Right ventricle myocardium superior (tissue), 1 donor: ENCODE measurements around the gene PALD1. TPM values are rescaled to one million over a fixed set of nuclear protein-coding genes. Genes with fewer than 3 reads are reported as not detected.

ENCODE experiments used
- ATAC-seq: fragments of 200-7000 bp; cut with Tn5 transposase; one replicate; pipeline ENCODE4 v1.9.1; 2020; ENCODE audit warnings: mild to moderate bottlenecking; ENCODE audit not compliant: poor library complexity
- DNase-seq: peaks from one replicate; pipeline ENCODE4 v3.0.0-alpha.2; 2020
- intact Hi-C: fragments of 100-400 bp; cut with DNase I; formaldehyde crosslinking; loops from one replicate; pipeline ENCODE4 v1.11.2; 2022
- total RNA-seq: library from RNA; stranded (reverse); fragmentation: NEBNext Ultra II Directional; extraction: Animal tissue kit (Norgen Biotek cat#: 25700); gene quantifications from one replicate; pipeline ENCODE4 v1.2.1, GENCODE V29; 2021
- donor health status: DM: no; HTN: yes; CAD: no; lungs with severe emphysema.

The PALD1 gene
- total RNA-seq, 1 donor from 2014 or later, result 4.6 TPM

GRCh38 chr10:70455213-70455630 is 23.3 kb upstream of the PALD1 start:
- no peak for DNase-seq
- ATAC-seq, result no peak
- intact Hi-C loops, result no loop called here

GRCh38 chr10:70456164-70456563 is 22.4 kb upstream of the PALD1 start:
- no peak for ATAC-seq
- no peak for DNase-seq
- intact Hi-C loops, result no loop called here

- ATAC-seq (no peak), DNase-seq (no peak)
- intact Hi-C loops, result no loop called here
These were observed 20.7 kb upstream of the PALD1 start for GRCh38 chr10:70457759-70458305.

GRCh38 chr10:70458329-70459060 is 20.1 kb upstream of the PALD1 start:
- intact Hi-C loops, result no loop called here
- peak; percentile 74 for ATAC-seq

GRCh38 chr10:70459061-70459773 is 19.4 kb upstream of the PALD1 start:
- ATAC-seq (peak; percentile 37), DNase-seq (no peak)
- intact Hi-C loops, result no loop called here

More at GRCh38 chr10:70458329-70459060, 20.1 kb upstream of the PALD1 start:
- DNase-seq, result peak; percentile 86

- intact Hi-C loops, result loop anchor here (10.0 kb wide), 1 partner anchor 295 kb away; no protein-coding TSS in a partner anchor
These were observed 18.6 kb upstream of the PALD1 start for GRCh38 chr10:70459774-70460490.

GRCh38 chr10:70461397-70462348 is 16.9 kb upstream of the PALD1 start:
- intact Hi-C loops, result loop anchor here (2.0 to 10.0 kb wide), 2 partner anchors 77 to 293 kb away; no protein-coding TSS in a partner anchor
- peak; percentile 65 for ATAC-seq
- DNase-seq, result peak; percentile 68

More at GRCh38 chr10:70459774-70460490, 18.6 kb upstream of the PALD1 start:
- no peak for DNase-seq
- no peak for ATAC-seq

GRCh38 chr10:70462349-70462984 is 16.1 kb upstream of the PALD1 start:
- intact Hi-C loops, result loop anchor here (2.0 to 10.0 kb wide), 2 partner anchors 76 to 292 kb away; no protein-coding TSS in a partner anchor
- DNase-seq (peak; percentile 91), ATAC-seq (peak; percentile 77)

GRCh38 chr10:70465278-70465677 is 13.3 kb upstream of the PALD1 start:
- intact Hi-C loops, result loop anchor here (10.0 kb wide), 1 partner anchor 290 kb away; no protein-coding TSS in a partner anchor
- no peak for ATAC-seq
- DNase-seq, result no peak

- intact Hi-C loops, result loop anchor here (10.0 kb wide), 1 partner anchor 289 kb away; no protein-coding TSS in a partner anchor
These were observed 12.7 kb upstream of the PALD1 start for GRCh38 chr10:70465832-70466231.

GRCh38 chr10:70466951-70467350 is 11.6 kb upstream of the PALD1 start:
- DNase-seq, result no peak
- no peak for ATAC-seq
- intact Hi-C loops, result loop anchor here (10.0 kb wide), 1 partner anchor 288 kb away; no protein-coding TSS in a partner anchor

More at GRCh38 chr10:70465832-70466231, 12.7 kb upstream of the PALD1 start:
- ATAC-seq, result no peak
- DNase-seq, result no peak

- no peak for DNase-seq
- intact Hi-C loops, result no loop called here
- ATAC-seq, result no peak
These were observed 5.6 kb upstream of the PALD1 start for GRCh38 chr10:70472799-70473454.

- no peak for DNase-seq
- intact Hi-C loops, result no loop called here
These were observed 3.8 kb upstream of the PALD1 start for GRCh38 chr10:70474780-70475179.

GRCh38 chr10:70475661-70476060 is 2.9 kb upstream of the PALD1 start:
- DNase-seq (no peak), ATAC-seq (no peak)
- intact Hi-C loops, result no loop called here

More at GRCh38 chr10:70474780-70475179, 3.8 kb upstream of the PALD1 start:
- ATAC-seq, result no peak

GRCh38 chr10:70476249-70477035 is 2.1 kb upstream of the PALD1 start:
- intact Hi-C loops, result no loop called here
- ATAC-seq (no peak), DNase-seq (no peak)

GRCh38 chr10:70477661-70478162 is 855 bp upstream of the PALD1 start:
- peak; percentile 52 for DNase-seq

More at GRCh38 chr10:70477661-70478162, 855 bp upstream of the PALD1 start:
- no peak for ATAC-seq
- intact Hi-C loops, result no loop called here
